H9 (cell line): ENCODE data around the gene SPEM3. TPM values are rescaled to one million over a fixed set of nuclear protein-coding genes. Genes with fewer than 3 reads are reported as not detected.
A peak's percentile ranks its signal among the peaks of the same experiment; 100 is the strongest.

Experiments
- DNase-seq: peaks from one replicate; pipeline ENCODE4 v3.0.0-alpha.2; 2017
- H2AFZ ChIP-seq: one replicate; pipeline ENCODE4 v1.6.1; 2013; ENCODE audit warnings: mild to moderate bottlenecking, low read length, control low read depth, moderate library complexity
- H2AK5ac ChIP-seq: 2 replicates; pipeline ENCODE4 v1.6.1; 2013; ENCODE audit warnings: low read length, control low read depth, mixed read lengths; ENCODE audit not compliant: insufficient read length
- H2BK120ac ChIP-seq: one replicate; pipeline ENCODE4 v1.6.1; 2013; ENCODE audit warnings: low read depth, mild to moderate bottlenecking, low read length, control low read depth, inconsistent platforms; ENCODE audit not compliant: poor library complexity, severe bottlenecking
- H2BK12ac ChIP-seq: 2 replicates; pipeline ENCODE4 v1.6.1; 2013; ENCODE audit warnings: low read length, control low read depth, mixed read lengths, low read depth; ENCODE audit not compliant: insufficient read length
- H2BK15ac ChIP-seq: 2 replicates; pipeline ENCODE4 v1.6.1; 2013; ENCODE audit warnings: low read depth, low read length, control low read depth
- H2BK20ac ChIP-seq: one replicate; pipeline ENCODE4 v1.6.1; 2013; ENCODE audit warnings: low read depth, mild to moderate bottlenecking, low read length, control low read depth, inconsistent platforms; ENCODE audit not compliant: poor library complexity, severe bottlenecking
- H2BK5ac ChIP-seq: 2 replicates; pipeline ENCODE4 v1.6.1; 2013; ENCODE audit warnings: low read length, control low read depth, mixed read lengths; ENCODE audit not compliant: insufficient read length
- H3K14ac ChIP-seq: 2 replicates; pipeline ENCODE4 v1.6.1; 2013; ENCODE audit warnings: low read length, control low read depth; ENCODE audit not compliant: insufficient read depth
- H3K18ac ChIP-seq: 2 replicates; pipeline ENCODE4 v1.6.1; 2013; ENCODE audit warnings: low read depth, mild to moderate bottlenecking, mixed read lengths, low read length, control low read depth; ENCODE audit not compliant: insufficient read length
- H3K23ac ChIP-seq: 2 replicates; pipeline ENCODE4 v1.6.1; 2013; ENCODE audit warnings: low read length, control low read depth, mixed read lengths, low read depth; ENCODE audit not compliant: insufficient read length
- H3K23me2 ChIP-seq: 2 replicates; pipeline ENCODE4 v1.6.1; 2013; ENCODE audit warnings: low read depth, mild to moderate bottlenecking, mixed read lengths, low read length, control low read depth; ENCODE audit not compliant: insufficient read length, poor library complexity, severe bottlenecking
- H3K27ac ChIP-seq: 2 replicates; pipeline ENCODE4 v1.5.1; 2013; ENCODE audit warnings: low read length, control low read depth, mixed read lengths, low read depth; ENCODE audit not compliant: insufficient read length
- H3K27me3 ChIP-seq: 2 replicates; pipeline ENCODE4 v1.6.1; 2013; ENCODE audit warnings: low read length, control low read depth, inconsistent platforms; ENCODE audit not compliant: insufficient read depth
- H3K4ac ChIP-seq: 2 replicates; pipeline ENCODE4 v1.6.1; 2013; ENCODE audit warnings: low read depth, mild to moderate bottlenecking, control low read depth, inconsistent platforms, low read length, moderate library complexity
- H3K4me1 ChIP-seq: 2 replicates; pipeline ENCODE4 v1.6.1; 2013; ENCODE audit warnings: low read length, control low read depth, inconsistent platforms; ENCODE audit not compliant: insufficient read depth
- H3K4me2 ChIP-seq: 2 replicates; pipeline ENCODE4 v1.6.1; 2013; ENCODE audit warnings: low read length, control low read depth, mixed read lengths; ENCODE audit not compliant: insufficient read length, insufficient read depth
- H3K56ac ChIP-seq: 2 replicates; pipeline ENCODE4 v1.6.1; 2013; ENCODE audit warnings: low read depth, mild to moderate bottlenecking, mixed read lengths, low read length, control low read depth; ENCODE audit not compliant: insufficient read length
- H3K79me1 ChIP-seq: 2 replicates; pipeline ENCODE4 v1.6.1; 2013; ENCODE audit warnings: low read depth, mild to moderate bottlenecking, moderate library complexity, low read length, control low read depth, inconsistent platforms; ENCODE audit not compliant: insufficient read depth, poor library complexity, severe bottlenecking
- H3K79me2 ChIP-seq: 2 replicates; pipeline ENCODE4 v1.6.1; 2013; ENCODE audit warnings: low read length, control low read depth, inconsistent platforms; ENCODE audit not compliant: insufficient read depth
- H3K9ac ChIP-seq: 2 replicates; pipeline ENCODE4 v1.6.1; 2013; ENCODE audit warnings: low read length, control low read depth, mixed read lengths; ENCODE audit not compliant: insufficient read length; ENCODE audit errors: extremely low read depth
- H3K9me3 ChIP-seq: one replicate; pipeline ENCODE4 v1.6.1; 2013; ENCODE audit warnings: low read depth, low read length, inconsistent platforms; ENCODE audit not compliant: control insufficient read depth
- H3T11ph ChIP-seq: one replicate; pipeline ENCODE4 v1.6.1; 2013; ENCODE audit warnings: mild to moderate bottlenecking, low read length, control low read depth, inconsistent platforms
- H4K20me1 ChIP-seq: one replicate; pipeline ENCODE4 v1.6.1; 2013; ENCODE audit not compliant: control insufficient read depth, insufficient read length, insufficient read depth
- H4K5ac ChIP-seq: 2 replicates; pipeline ENCODE4 v1.6.1; 2013; ENCODE audit warnings: low read depth, mild to moderate bottlenecking, mixed read lengths, low read length, control low read depth; ENCODE audit not compliant: insufficient read length
- H4K8ac ChIP-seq: replicated peaks from 2 replicates; pipeline ENCODE4 v1.6.1; 2013; ENCODE audit warnings: low read length, control low read depth, mixed read lengths, low read depth; ENCODE audit not compliant: insufficient read length
- H4K91ac ChIP-seq: 2 replicates; pipeline ENCODE4 v1.6.1; 2013; ENCODE audit warnings: low read depth, mild to moderate bottlenecking, moderate library complexity, mixed read lengths, low read length, control low read depth; ENCODE audit not compliant: insufficient read length
- H3K27ac Mint-ChIP-seq, 3 experiments: 2 replicates in 2 of 3; 3 replicates in 1 of 3; pipeline ENCODE4 v1.8.0; 2020 to 2021; ENCODE audit warnings: mixed read lengths in 3 of 3, mild to moderate bottlenecking in 1 of 3, moderate library complexity in 1 of 3
- H3K27me3 Mint-ChIP-seq: 2 replicates; pipeline ENCODE4 v1.8.0; 2021; ENCODE audit warnings: low read depth, mild to moderate bottlenecking, moderate library complexity, mixed read lengths
- H3K36me3 Mint-ChIP-seq, 3 experiments: 2 replicates in 2 of 3; 3 replicates in 1 of 3; pipeline ENCODE4 v1.8.0; 2020 to 2021; ENCODE audit warnings: low read depth in 3 of 3, mixed read lengths in 3 of 3; ENCODE audit not compliant: insufficient read depth in 1 of 3
- H3K4me1 Mint-ChIP-seq, 2 experiments: 2 replicates each; pipeline ENCODE4 v1.8.0; 2020; ENCODE audit warnings: mixed read lengths in 2 of 2
- H3K4me3 Mint-ChIP-seq, 2 experiments: 2 replicates in 1 of 2; 3 replicates in 1 of 2; pipeline ENCODE4 v1.8.0; 2020 to 2021; ENCODE audit warnings: mild to moderate bottlenecking in 2 of 2, mixed read lengths in 2 of 2, moderate library complexity in 1 of 2
- H3K9me3 Mint-ChIP-seq, 2 experiments: 2 replicates in 1 of 2; 3 replicates in 1 of 2; pipeline ENCODE4 v1.8.0; 2020; ENCODE audit warnings: mild to moderate bottlenecking in 2 of 2, mixed read lengths in 2 of 2, moderate library complexity in 1 of 2
- CTCF ChIP-seq: fragments of 200-600 bp; sonication (generic); conservative IDR thresholded peaks from 3 replicates; pipeline ENCODE4 v1.8.0; 2021; ENCODE audit warnings: antibody characterized with exemption, mild to moderate bottlenecking
- WGBS: extraction: QIAGEN DNeasy Blood & Tissue Kit; methylation state at CpG from one replicate; pipeline ENCODE4 v1.1.7; 2013; ENCODE audit warnings: missing lambda C conversion rate, low lambda C conversion rate, mixed read lengths; ENCODE audit not compliant: insufficient read length; ENCODE audit errors: extremely low coverage; 5-methylcytosine and 5-hydroxymethylcytosine counted together
- total RNA-seq: library from RNA; stranded (reverse); gene quantifications from 2 replicates; pipeline ENCODE4 v1.2.1, GENCODE V29; 2021

Gene SPEM3
- total RNA-seq, 1 experiment from 2014 or later: not detected

GRCh38 chr17:7436556-7437368 lies 8.1 kb downstream of the SPEM3 start:
- no peak overlapping the region for H2BK5ac ChIP-seq
- no peak overlapping the region for H2BK20ac ChIP-seq

More at GRCh38 chr17:7436556-7437368, 8.1 kb downstream of the SPEM3 start:
- Histone ChIP-seq H3T11ph (no peak overlapping the region), H3K4ac (no peak overlapping the region), H2BK120ac (no peak overlapping the region), H3K23ac (no peak overlapping the region), H2AK5ac (no peak overlapping the region), H3K27ac (no peak overlapping the region), H3K18ac (peak overlapping the region; percentile 79), H3K14ac (peak overlapping the region; percentile 89), H2AFZ (no peak overlapping the region), H3K79me1 (no peaks in the 10 kb centered on the region), H2BK12ac (peak overlapping the region; percentile 5), H3K4me2 (peak overlapping the region; percentile 60), H2BK15ac (no peak overlapping the region), H4K20me1 (no peaks in the 10 kb centered on the region), H3K9ac (no peak overlapping the region), H4K5ac (no peak overlapping the region), H3K56ac (no peak overlapping the region), H4K8ac (no peak overlapping the region), H3K79me2 (no peaks in the 10 kb centered on the region), H3K27me3 (peaks cover 7% of the 10 kb centered on the region), H4K91ac (no peak overlapping the region), H3K9me3 (no peaks in the 10 kb centered on the region), H3K23me2 (peaks cover 33% of the 10 kb centered on the region), H3K4me1 (no peaks in the 10 kb centered on the region; the same call in 1 of the 2 replicates)
- DNase-seq: peak; percentile 94
- Mint-ChIP-seq H3K4me3 (peak overlapping the region; percentile 89 to 93), H3K27me3 (peaks cover 25% of the 10 kb centered on the region), H3K27ac (peak overlapping the region; percentile 55 to 98 (median 89); a peak in 4 of 7 replicates), H3K9me3 (no peaks in the 10 kb centered on the region), H3K4me1 (peaks cover 30 to 32% of the 10 kb centered on the region in 2 experiments), H3K36me3 (no peaks in the 10 kb centered on the region)
- TF ChIP-seq CTCF: peak; percentile 86
- no CpG with 5 or more reads among the region's 92 CpGs for WGBS
